Kidney (tissue), 14 donors: ENCODE results near the gene RASL11B. TPM values are rescaled to one million over a fixed set of nuclear protein-coding genes. Genes with fewer than 3 reads are reported as not detected.

ENCODE experiments used
- DNase-seq, 5 donors: peaks; one replicate each; pipeline ENCODE4 v3.0.0-alpha.2; 2013 to 2020
- FAIRE-seq: peaks from 2 replicates; lab custom pipeline; 2012; peaks lifted over from hg19 to GRCh38; lab: Jason Lieb, UNC
- H3K27ac ChIP-seq, 2 donors: one replicate each; pipeline ENCODE4 v1.7.0; 2013; ENCODE audit warnings: low read depth in 2 of 2, low read length in 2 of 2, inconsistent platforms in 1 of 2
- H3K27me3 ChIP-seq: one replicate; pipeline ENCODE4 v1.7.1; 2013; ENCODE audit warnings: low read length, inconsistent platforms; ENCODE audit not compliant: control insufficient read depth, insufficient read depth
- H3K36me3 ChIP-seq, 3 donors: one replicate each; pipeline versions ENCODE4 v1.7.0 to v1.7.1; 2013; ENCODE audit warnings: low read length in 3 of 3, control low read depth in 1 of 3, inconsistent platforms in 1 of 3; ENCODE audit not compliant: insufficient read depth in 3 of 3, control insufficient read depth in 2 of 3
- H3K4me1 ChIP-seq, 3 donors: one replicate each; pipeline versions ENCODE4 v1.7.0 to v1.7.1; 2013; ENCODE audit warnings: low read length in 3 of 3, inconsistent platforms in 1 of 3, low read depth in 1 of 3; ENCODE audit not compliant: control insufficient read depth in 2 of 3, insufficient read depth in 2 of 3
- H3K4me3 ChIP-seq, 3 donors: one replicate each; pipeline versions ENCODE4 v1.7.0 to v1.8.1; 2013; ENCODE audit warnings: low read length in 3 of 3, control low read depth in 1 of 3, inconsistent platforms in 1 of 3
- H3K9ac ChIP-seq, 3 donors: one replicate each; pipeline versions ENCODE4 v1.7.0 to v1.7.1; 2013; ENCODE audit warnings: low read length in 3 of 3, control low read depth in 1 of 3, inconsistent platforms in 1 of 3
- H3K9me3 ChIP-seq, 3 donors: one replicate each; pipeline versions ENCODE4 v1.7.0 to v1.7.1; 2013; ENCODE audit warnings: low read length in 3 of 3, control low read depth in 1 of 3, inconsistent platforms in 1 of 3; ENCODE audit not compliant: control insufficient read depth in 2 of 3, insufficient read depth in 1 of 3
- intact Hi-C: fragments of 100-400 bp; cut with DNase I; formaldehyde crosslinking; loops from one replicate; pipeline ENCODE4 v1.11.1; 2022
- polyA plus RNA-seq: library from polyadenylated mRNA; stranded (reverse); fragments of 350-450 nt; fragmentation: Illumina TruSeq; extraction: RNeasy Lipid Tissue Mini Kit (QIAGEN cat#74804); gene quantifications from one replicate; pipeline ENCODE4 v1.2.3, GENCODE V29; 2014; ENCODE audit warnings: low read depth, low replicate concordance; ENCODE audit not compliant: insufficient read depth
- total RNA-seq: library from RNA; stranded (reverse); fragmentation: NEBNext Ultra II Directional; extraction: Animal tissue kit (Norgen Biotek cat#: 25700); gene quantifications from one replicate; pipeline ENCODE4 v1.2.1, GENCODE V29; 2021
- TF ChIP-seq, protein P1 (sequence below): IDR thresholded peaks from 3 replicates; pipeline ENCODE4 v1.5.1; 2012; ENCODE audit warnings: mild to moderate bottlenecking, moderate library complexity, borderline replicate concordance; ENCODE audit not compliant: insufficient read depth; ENCODE audit errors: extremely low read depth
- donor health status: control.
- donor health status: control.
- donor health status: control.
- donor health status: control.
- donor health status: control.
- donor health status: DM: yes; HTN: yes; CAD: no.
- donor health status: Normal renal cell carcinoma (clear cell type).

Gene RASL11B
- total and polyA plus RNA-seq, 2 donors from 2014 or later = 4.3 to 45.9 TPM

DNA sequence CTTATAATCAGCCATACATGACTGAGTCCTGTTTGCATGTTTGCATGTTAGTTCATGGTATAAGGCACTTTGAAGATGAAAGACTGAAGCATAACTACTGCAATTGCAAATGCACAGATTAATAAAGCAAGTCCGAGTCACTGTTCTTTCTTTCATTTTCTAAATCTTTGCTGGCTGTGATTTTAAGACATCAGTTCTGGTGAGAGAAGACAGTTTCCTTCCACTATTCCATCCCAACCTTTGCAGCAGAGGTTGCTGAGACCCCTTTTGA lies 28.3 kb downstream of the RASL11B start:
- FAIRE-seq = no peak
- no peak overlapping the region for H3K4me3 ChIP-seq
- no peaks in the 10 kb centered on the region for H3K27me3 ChIP-seq

DNA sequence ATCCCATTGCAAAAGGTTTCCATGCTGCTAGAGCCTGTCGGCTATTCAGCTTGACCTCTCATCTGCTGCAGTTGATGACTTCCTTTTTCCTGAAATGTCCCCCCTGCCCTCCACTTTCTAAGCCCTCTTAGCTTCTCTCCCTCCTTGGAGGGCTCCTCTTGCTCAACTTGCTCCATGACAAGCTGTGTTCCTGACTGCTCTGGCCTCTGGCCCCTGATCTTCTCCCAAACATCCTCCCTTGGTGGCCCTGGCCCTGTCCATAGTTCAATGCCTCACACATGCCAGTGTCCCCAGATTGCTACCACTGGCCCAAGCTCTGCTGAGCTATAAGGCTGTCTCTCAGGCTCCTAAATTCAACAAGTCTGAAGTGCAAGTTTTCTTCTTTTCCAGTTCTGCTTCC lies 29.6 kb downstream of the RASL11B start:
- FAIRE-seq = no peak
- no peaks in the 10 kb centered on the region for H3K27me3 ChIP-seq
- DNase-seq = no peak
- no peak overlapping the region for H3K9ac ChIP-seq
- peaks cover 0 to 5% (median 0%) of the 10 kb centered on the region in 3 donors for H3K4me1 ChIP-seq
- no peak overlapping the region for H3K27ac ChIP-seq
- H3K36me3 ChIP-seq = no peaks in the 10 kb centered on the region
- H3K9me3 ChIP-seq = no peaks in the 10 kb centered on the region
- H3K4me3 ChIP-seq = no peak overlapping the region
- TF ChIP-seq, protein P1, sequence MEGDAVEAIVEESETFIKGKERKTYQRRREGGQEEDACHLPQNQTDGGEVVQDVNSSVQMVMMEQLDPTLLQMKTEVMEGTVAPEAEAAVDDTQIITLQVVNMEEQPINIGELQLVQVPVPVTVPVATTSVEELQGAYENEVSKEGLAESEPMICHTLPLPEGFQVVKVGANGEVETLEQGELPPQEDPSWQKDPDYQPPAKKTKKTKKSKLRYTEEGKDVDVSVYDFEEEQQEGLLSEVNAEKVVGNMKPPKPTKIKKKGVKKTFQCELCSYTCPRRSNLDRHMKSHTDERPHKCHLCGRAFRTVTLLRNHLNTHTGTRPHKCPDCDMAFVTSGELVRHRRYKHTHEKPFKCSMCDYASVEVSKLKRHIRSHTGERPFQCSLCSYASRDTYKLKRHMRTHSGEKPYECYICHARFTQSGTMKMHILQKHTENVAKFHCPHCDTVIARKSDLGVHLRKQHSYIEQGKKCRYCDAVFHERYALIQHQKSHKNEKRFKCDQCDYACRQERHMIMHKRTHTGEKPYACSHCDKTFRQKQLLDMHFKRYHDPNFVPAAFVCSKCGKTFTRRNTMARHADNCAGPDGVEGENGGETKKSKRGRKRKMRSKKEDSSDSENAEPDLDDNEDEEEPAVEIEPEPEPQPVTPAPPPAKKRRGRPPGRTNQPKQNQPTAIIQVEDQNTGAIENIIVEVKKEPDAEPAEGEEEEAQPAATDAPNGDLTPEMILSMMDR = no peak
- intact Hi-C loops = no loop called here

More for the DNA sequence above, 28.3 kb downstream of the RASL11B start:
- Histone ChIP-seq H3K27ac (no peak overlapping the region), H3K9me3 (no peaks in the 10 kb centered on the region), H3K4me1 (peaks cover 0 to 5% (median 0%) of the 10 kb centered on the region in 3 donors), H3K9ac (no peak overlapping the region), H3K36me3 (no peaks in the 10 kb centered on the region)
- DNase-seq = no peak
- intact Hi-C loops = no loop called here
- TF ChIP-seq, protein P1 = no peak

DNA sequence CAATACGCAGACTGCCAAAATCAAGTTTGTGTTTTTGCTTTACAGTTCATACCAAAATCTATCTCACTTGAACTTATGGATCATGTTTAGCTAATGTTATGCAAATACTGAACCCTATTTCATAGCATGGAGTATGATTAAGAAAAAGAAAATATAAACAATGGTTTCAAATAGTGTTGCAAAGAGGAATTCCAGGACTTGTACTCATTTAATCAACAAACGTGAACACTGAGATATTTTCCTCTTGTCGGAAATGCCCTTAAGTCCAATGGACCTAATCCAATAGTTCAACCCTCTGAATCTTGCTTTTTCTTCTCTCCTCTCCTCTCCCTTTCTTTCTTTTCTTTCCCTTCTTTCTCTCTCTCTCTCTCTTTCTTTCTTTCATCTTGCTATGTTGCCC lies 30.8 kb downstream of the RASL11B start:
- Histone ChIP-seq H3K4me3 (no peak overlapping the region), H3K36me3 (no peaks in the 10 kb centered on the region), H3K9ac (no peak overlapping the region), H3K27ac (no peak overlapping the region), H3K9me3 (no peaks in the 10 kb centered on the region), H3K27me3 (no peaks in the 10 kb centered on the region), H3K4me1 (peaks cover 0 to 5% (median 0%) of the 10 kb centered on the region in 3 donors)
- intact Hi-C loops = no loop called here
- TF ChIP-seq, protein P1 = no peak
- FAIRE-seq (no peak), DNase-seq (no peak)

DNA sequence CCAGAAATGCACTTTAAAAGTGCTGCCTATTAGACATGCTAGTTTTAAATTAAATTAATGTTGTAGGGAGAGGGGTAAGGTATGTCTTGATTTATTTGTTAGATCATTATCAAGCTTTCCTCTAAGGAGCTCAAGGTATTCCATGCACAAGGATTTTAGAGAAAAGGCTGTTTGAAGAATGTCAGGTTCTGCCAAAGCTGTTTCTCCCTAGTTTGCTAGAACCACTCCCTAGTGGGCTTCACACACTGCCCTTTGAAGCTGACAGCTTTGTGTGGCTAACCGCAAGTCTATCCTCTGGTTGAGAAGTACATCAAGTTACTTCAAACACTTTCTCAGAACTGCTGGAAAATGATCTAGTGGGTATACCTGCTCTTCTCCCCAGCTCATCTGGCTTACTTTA lies 32.3 kb downstream of the RASL11B start:
- Histone ChIP-seq H3K4me3 (no peak overlapping the region), H3K9ac (no peak overlapping the region), H3K9me3 (no peaks in the 10 kb centered on the region), H3K27me3 (no peaks in the 10 kb centered on the region), H3K4me1 (peaks cover 0 to 3% (median 0%) of the 10 kb centered on the region in 3 donors), H3K36me3 (no peaks in the 10 kb centered on the region), H3K27ac (no peak overlapping the region)
- TF ChIP-seq, protein P1 = no peak
- no peak for FAIRE-seq
- no peak for DNase-seq
- intact Hi-C loops = no loop called here
